ENCODE results near the gene ATRNL1.

Gene ATRNL1

DNA sequence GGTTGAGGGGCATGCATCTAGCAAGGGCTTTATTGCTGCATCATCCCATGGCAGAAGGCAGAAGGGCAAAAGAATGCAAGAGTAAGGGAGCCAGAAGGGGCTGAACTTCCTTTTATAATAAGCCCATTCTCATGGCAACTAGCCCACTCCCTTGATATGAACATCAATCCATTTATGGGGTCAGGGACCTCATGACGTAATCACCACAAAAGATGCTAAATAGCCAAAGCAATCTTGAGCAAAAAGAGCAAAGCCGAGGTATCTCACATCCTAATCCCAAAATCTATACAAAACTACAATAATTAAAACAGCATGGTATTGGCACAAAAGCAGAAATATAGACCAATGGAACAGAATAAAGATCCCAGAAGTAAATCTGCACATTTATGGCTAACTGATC lies 499.9 kb downstream of the ATRNL1 start:
- no peak overlapping the region for H3K4me3 ChIP-seq (ENCODE audit: low read depth, low read length)

DNA sequence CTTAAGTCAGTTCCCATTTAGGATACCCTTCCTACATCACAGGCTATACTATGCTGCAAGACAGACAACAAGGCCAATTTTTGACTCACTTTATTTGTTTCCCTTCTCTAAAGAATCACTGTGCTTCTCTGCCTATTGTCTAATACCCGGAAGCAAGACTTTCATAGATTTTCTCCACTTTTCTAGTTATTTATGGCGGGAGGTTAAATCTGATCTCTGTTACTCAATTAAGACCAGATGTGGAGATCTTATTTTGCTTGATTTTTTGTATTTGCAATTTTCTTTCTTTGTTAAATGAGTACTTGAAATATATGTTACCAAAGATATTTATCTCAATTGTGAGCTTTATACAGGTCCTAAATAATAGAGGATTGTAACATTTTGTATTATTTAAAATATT lies 511.5 kb downstream of the ATRNL1 start:
- H3K4me3 ChIP-seq (ENCODE audit: low read depth, low read length): no peak overlapping the region

DNA sequence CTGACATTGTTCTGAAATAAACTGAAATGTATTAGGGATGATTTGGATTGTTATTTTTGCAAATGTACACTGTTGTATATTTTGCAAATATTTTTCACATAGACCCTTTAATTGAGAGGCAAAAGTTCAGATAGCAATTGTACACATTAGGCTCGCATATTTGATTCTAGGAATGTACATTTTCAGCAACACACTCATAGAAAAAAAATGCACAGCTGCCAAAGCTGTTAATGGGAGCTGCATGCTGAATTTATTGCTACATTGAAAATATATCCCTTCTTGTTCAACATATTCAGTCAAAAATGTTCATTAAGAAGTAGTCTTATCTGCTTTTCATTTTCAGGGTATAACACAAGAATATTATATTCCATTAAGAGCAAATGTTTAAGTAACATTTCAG lies 512.9 kb downstream of the ATRNL1 start:
- H3K4me3 ChIP-seq (ENCODE audit: low read depth, low read length): no peak overlapping the region

DNA sequence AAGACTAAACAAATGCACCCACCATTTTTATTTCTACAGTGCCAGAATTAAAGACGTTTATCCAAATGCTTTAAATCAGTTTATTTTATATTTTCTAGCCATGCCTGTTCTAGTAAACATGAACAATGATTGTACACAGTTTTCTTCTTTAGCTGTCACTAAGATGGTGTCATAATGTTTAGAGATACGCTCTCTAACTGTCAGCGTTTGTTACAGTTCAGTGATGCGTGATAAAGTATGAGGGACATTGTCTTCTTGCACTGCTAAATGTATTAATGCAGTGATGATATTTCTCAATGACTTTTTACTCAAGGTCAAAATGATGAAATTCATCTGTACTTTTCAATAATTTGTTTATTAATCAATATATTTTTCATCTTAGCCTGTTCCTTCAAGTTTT lies 513.6 kb downstream of the ATRNL1 start:
- H3K4me3 ChIP-seq (ENCODE audit: low read depth, low read length): no peak overlapping the region

DNA sequence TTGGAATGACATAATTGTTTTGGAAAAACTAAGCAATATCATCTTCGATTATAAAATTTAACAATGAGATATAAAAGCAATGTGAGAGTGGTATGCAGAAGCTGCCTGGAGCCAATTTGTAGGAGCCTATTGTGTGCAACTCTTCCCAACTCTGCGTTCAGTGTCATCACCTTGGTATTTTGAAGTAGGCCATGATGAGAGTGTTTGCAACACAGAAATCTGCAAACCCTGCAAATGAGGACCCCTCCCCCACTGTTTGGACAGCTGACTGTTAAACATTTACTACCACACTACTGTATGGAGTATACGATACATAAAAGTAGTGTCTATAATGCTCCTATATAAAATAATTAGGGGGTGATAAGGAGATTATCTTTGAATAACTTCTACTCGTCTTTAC lies 531.3 kb downstream of the ATRNL1 start:
- no peak overlapping the region for H3K4me3 ChIP-seq (ENCODE audit: low read depth, low read length)

DNA sequence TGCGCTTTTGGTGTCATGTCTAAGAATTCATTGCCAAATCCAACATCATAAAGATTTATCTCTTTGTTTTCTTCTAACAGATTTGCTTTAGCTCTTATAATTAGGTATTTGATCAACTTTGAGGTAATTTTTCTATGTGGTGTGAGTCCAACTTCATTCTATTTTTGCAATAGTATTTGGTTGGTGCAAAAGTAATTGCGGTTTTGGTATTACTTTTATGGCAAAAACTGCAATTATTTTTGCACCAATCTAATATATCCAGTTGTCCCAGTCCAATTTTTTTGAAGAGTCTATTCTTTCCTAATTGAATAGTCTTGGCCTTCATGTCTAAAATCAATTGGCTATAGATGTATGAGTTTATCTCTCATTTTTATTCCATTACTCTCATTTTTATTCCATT lies 535.5 kb downstream of the ATRNL1 start:
- H3K4me3 ChIP-seq (ENCODE audit: low read depth, low read length): no peak overlapping the region

DNA sequence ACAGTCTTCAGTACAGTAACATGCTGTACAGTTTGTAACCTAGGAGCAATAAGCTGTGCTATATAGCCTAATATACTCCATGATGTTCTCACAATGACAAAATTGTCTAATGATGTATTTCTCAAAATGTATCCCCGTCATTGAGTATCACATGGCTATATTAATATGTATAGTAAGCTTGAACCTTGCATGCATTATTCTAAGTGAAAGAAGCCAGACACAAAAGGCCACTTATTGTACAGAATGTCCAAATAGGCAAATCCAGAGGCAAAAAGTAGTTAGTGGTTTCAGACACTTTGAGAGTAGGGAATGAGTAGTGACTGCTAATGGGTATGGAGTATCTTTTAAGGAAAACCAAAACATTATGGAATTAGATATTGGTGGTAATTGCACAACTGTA lies 545.1 kb downstream of the ATRNL1 start:
- H3K4me3 ChIP-seq (ENCODE audit: low read depth, low read length): no peak overlapping the region

DNA sequence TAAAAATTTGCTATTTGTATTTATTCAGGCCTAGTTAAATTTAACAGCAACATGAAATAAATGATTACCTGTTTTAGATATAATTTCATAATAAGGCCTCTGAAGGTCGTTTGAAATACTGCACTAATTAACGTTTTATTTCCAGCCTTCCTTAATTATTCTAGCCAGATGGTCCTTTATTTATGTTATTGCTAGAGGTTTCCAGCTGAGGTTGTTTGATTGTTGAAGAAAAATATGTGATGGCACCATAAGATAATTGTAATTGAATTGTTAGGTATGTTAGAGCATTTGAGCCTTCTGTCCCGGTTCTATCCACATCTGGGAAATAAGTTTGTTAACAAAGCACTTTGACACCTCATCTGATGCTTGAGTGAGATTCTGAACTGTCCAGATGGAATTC lies 556.1 kb downstream of the ATRNL1 start:
- H3K4me3 ChIP-seq (ENCODE audit: low read depth, low read length): no peak overlapping the region

DNA sequence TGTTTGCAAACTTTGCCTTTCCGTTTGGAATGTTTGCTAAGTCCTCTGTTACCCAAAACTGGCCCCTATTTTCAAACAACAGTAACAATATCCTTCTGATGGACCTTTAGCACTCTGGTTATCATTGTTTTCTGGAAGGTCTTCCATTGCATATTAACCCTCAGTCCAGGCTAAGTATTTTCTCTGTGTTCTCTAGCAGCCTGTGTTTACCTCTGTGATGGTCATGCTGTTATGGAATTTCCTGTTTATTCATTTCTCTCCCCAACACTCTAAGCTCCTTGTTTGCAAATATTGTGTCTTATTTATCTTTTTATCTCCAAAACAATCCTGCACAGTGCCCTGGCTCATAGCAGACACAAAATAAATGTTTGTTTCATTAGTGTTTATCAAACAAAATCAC lies 560.3 kb downstream of the ATRNL1 start:
- H3K4me3 ChIP-seq (ENCODE audit: low read depth, low read length): no peak overlapping the region

DNA sequence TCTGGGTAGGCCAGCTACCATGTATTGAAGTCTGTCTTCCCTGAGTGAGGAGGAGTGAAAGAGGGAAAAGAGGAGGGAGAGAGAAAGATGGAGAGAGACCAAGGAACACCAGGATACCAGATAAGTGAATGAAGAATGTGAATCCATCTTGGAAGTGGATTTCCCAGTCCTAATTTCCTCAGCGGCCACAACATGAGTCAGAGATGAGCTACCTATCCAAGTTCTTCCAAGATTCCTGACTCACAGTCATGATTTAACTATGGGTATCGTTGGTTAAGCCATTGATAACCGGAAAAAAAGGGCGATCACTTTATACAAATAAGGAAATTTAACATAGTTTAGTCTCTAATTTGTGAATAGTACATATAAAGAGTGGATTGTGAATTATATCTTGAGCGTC lies 561.8 kb downstream of the ATRNL1 start:
- H3K4me3 ChIP-seq (ENCODE audit: low read depth, low read length): no peak overlapping the region

DNA sequence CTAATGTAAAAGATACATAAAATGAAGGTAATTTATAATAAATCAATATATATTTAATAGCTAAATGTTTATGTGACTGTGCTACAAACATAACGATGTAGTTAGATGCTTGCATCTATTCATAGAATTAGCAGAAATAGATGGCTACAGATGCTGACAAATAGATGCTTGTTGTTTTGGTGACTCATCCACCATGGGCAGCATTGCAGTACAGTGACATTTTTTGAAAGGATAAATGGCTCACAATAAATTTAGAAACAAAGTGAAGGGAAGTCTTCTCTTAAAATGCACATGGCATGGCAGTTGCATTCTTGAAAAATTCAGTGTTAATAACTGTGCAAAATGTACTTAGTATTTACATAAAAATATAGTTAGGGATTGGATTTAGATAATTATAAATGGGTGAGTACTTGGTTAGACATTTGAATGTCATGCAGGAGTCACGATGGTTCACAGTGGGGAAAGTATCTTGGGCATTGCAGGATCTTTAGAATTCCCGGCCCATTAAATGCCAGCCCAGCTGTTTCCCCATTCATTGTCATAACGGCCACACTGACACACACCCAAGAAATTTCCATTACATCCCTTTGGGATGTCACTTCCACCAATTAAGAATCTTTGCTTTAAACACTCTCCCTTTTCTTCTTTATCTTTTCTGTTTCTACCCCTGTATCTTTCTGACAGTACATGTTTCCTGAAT lies 564.1 kb downstream of the ATRNL1 start:
- no peak overlapping the region for H3K4me3 ChIP-seq (ENCODE audit: low read depth, low read length)

DNA sequence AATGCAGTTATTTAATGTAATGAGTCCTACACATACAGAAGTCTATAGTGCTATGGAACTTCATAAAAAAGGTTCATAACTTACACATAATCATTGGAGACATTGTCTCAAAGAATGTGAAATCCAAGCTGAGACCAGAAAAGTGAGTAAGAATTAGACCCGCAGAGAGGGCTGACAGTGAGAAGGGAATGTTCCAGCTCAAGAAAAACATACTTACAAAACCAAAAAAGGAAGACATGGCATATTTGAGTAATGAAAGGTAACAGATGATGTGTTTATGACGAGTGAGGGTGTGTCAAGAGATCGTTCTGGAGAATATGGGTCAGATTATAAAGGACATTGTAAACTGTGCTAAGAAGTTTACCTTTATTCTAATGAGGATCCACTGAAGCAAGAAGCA lies 566.5 kb downstream of the ATRNL1 start:
- no peak overlapping the region for H3K4me3 ChIP-seq (ENCODE audit: low read depth, low read length)

DNA sequence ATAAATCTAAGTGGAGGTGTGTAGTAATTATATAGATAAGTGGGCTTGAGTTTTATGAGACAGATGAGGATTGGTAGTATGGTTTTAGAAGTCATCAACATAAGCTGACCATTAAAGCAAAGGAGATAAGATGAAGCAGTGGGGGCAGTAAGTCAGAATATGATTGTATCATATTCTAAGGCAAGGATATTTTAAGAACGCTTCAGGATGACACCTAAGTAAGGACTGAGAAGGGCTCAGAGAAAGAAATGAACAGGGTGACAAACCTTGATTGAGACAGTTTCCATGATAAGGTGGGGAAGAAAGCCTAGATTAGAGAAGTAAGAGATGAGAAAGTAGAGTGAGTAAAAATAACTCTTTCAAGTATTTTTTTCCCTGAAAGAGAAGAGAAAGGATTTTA lies 567.2 kb downstream of the ATRNL1 start:
- H3K4me3 ChIP-seq (ENCODE audit: low read depth, low read length): no peak overlapping the region

DNA sequence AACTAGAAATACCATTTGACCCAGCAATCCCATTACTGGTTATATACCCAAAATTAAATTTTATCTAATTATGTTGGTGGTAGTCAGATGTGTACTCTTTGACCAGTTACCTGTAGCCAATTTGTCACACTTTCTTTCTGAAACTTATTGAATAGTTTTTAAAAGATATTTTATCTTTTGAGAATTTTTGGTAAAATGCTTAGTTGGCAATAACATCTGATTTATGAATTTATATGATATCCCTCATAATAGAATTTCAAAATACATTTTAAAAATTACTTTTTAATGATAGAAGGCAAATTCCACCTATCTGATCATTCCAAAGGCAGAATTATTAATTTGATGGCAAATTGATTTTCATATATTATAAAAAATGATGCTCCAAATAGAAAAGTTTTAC lies 569.3 kb downstream of the ATRNL1 start:
- H3K4me3 ChIP-seq (ENCODE audit: low read depth, low read length): no peak overlapping the region

DNA sequence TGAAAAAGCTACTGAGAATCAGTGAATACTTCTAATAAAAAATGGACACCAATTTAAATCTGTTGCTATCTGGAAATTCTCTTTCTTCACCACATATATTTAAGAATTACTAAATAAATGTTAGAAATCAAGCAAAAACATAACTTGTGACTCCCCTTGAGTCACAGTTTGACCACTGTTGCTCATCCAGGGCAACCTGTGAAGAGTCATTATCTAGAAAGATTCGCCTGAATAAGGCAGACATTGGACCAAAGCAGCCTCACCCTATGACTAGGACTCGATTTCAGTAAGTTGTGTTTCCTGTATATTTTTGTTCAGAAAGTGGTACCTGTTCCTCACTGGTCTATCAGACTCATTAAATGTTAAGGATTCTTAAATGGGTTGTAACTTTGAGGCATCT lies 572.4 kb downstream of the ATRNL1 start:
- H3K4me3 ChIP-seq (ENCODE audit: low read depth, low read length): no peak overlapping the region

DNA sequence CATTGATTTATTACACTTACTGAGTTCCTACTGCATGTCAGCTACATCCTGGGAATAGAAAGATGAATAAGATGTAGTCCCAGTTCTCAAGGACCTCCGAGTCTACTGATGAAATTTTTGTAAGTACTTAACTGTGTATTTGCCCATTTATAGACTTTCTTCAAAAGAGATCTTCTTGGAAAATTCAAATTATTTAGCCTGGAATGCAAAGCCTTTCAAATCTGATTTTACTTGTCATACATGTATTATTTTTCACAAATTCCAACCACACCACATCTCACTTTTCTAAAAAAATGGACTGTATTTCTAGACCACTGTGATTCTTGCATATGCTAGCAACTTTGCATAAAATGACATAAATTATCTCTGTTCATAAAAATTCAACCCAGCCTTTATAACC lies 581.3 kb downstream of the ATRNL1 start:
- no peak overlapping the region for H3K4me3 ChIP-seq (ENCODE audit: low read depth, low read length)

DNA sequence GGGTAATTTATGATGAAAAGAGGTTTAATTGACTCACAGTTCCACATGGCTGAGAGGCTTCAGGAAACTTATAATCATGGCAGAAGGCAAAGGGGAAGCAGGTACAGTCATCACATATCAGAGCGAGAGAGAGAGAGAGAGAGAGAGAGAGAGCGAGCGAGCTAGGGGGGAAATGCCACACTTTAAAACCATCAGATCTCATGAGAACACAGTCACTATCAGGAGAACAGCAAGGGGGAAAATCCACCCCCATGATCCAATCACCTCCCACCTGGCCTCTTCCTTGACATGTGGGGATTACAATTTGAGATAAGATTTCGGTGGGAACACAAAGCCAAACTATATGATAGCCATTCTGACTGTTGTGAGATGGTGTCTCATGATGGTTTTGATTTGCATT lies 603.6 kb downstream of the ATRNL1 start:
- H3K4me3 ChIP-seq (ENCODE audit: low read depth, low read length): no peak overlapping the region

DNA sequence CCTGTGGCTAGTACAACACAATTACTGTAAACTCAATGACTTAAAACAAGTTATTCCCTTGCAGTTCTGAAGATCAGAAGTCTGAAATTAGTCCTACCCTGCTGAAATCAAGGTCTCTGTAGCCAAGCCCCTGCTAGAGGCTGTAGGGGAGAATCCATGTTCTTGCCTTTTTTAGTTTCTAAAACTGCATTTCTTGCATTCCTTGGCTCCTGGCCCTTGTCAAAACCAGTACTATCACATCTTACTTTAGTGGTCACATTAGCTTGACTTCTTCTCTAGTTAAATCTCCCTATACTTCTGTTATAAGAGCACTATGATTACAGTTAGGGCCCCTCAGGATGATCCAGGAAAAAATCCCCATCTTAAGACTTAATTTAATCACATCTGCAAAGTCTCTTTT lies 612.9 kb downstream of the ATRNL1 start:
- no peak overlapping the region for H3K4me3 ChIP-seq (ENCODE audit: low read depth, low read length)

DNA sequence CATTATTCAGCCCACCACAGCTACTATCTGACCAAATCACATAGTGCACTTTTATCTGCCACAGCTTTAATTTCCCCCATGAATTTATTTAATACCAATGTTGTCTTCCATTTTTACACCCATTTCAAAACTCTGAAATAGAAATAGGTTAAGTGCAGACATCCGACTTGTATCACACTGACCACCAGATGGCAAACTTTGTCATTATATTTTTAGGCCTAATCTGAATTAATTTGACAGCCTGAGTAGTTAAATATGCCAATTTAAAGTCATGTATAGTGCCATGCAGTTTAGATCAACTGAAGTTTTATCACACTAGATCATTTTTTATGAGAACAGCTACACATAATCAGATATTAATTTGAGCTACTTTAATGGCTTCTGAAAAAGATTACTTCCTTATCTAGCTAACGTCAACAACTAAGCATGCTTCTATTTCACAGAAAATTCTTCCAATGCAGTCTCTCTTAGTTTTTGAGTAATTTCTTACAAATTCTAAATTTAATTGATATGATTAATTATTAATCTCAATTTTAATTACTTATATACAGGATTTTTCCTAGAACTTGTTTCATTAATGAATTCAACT lies 613.4 kb downstream of the ATRNL1 start:
- no peak overlapping the region for H3K4me3 ChIP-seq (ENCODE audit: low read depth, low read length)

DNA sequence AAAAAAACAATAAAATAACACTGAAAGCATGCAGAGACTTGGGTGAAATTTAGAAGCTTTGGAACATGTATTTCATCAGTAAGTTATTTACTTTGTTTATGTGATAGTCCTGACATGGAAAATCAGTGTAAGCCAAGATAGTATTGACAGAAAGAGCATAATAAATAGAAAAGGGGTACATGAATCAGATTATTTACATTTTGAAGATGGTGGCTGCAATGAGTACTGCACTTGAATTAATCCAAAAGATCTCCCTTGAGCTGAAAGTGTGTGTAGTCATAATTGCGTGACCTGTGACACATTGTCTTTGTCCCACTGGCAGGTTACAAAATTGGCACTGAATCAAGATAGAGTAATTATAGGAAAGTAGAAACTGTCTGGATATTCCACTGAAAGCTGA lies 617.0 kb downstream of the ATRNL1 start:
- H3K4me3 ChIP-seq (ENCODE audit: low read depth, low read length): no peak overlapping the region

DNA sequence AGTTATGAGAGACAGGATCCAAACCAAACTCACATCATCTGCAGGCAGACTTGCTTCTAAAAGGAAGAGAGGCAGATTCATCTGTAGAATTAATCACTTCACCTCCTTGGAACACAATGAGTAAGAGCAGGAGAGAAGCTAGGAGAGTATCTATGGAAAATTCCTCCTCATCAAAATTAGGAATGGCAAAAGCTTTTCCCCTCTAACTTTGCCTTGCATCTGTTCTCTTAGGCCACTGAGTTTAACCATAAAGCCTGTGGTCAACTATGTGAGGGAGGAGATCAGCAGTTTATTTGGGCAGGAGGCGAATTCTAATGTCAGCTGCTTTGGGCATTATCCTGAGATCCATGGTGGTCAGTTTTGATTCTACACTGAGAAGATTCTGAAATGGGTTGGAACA lies 618.1 kb downstream of the ATRNL1 start:
- no peak overlapping the region for H3K4me3 ChIP-seq (ENCODE audit: low read depth, low read length)

DNA sequence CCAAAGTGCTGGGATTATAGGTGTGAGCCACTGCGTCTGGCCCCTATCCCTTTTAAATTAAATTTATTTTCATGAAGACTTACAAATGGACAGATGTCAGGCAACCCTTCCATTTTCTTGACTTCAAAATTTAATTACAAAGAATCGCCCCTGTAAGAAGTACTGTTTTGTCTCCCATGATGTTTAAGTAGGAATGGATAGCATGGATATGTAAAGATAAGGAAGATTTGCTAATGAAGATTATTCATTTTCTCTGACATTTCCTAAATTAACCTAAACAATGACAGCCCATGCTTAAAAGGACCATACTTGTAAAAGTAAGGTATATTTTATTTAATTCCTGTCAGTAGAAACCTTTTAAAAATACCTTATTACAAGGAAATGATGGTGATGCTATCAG lies 627.0 kb downstream of the ATRNL1 start:
- H3K4me3 ChIP-seq (ENCODE audit: low read depth, low read length): no peak overlapping the region

DNA sequence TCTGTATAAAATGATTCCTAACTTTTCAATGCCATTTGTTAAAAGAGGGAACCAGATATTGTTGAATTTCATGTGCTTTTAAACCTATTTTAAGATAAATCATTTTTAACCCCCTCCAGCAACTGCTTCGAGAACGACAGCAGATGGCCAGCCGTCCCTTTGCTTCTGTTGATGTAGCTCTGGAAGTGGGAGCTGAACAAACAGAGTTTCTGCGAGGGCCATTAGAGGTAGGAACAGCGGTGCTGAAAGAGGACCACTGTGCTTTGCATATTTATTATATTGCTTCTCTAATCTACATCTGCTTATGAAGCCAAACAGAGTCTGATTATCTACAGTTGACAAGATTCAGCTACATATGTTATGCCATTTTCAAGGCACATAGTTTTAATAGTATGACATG lies 634.0 kb downstream of the ATRNL1 start:
- no peak overlapping the region for H3K4me3 ChIP-seq (ENCODE audit: low read depth, low read length)

Data from iPS-11a (cell line).